Tongue (tissue), 2 donors: ENCODE results near the gene ANTXR1. TPM values are rescaled to one million over a fixed set of nuclear protein-coding genes. Genes with fewer than 3 reads are reported as not detected.

Experiments
- DNase-seq: peaks from one replicate; pipeline ENCODE4 v3.0.0-alpha.2; 2015
- total RNA-seq: library from RNA; depleted of rRNA; stranded (reverse); fragments of >200 nt; gene quantifications from one replicate; pipeline ENCODE4 v1.2.3, GENCODE V29; 2014

The ANTXR1 gene
- total RNA-seq, 1 donor from 2014 or later, result 104 TPM

GRCh38 chr2:69138247-69138772 lies 125.3 kb downstream of the ANTXR1 start:
- no peak for DNase-seq

GRCh38 chr2:69138793-69139459 lies 125.9 kb downstream of the ANTXR1 start:
- DNase-seq, result no peak

DNA sequence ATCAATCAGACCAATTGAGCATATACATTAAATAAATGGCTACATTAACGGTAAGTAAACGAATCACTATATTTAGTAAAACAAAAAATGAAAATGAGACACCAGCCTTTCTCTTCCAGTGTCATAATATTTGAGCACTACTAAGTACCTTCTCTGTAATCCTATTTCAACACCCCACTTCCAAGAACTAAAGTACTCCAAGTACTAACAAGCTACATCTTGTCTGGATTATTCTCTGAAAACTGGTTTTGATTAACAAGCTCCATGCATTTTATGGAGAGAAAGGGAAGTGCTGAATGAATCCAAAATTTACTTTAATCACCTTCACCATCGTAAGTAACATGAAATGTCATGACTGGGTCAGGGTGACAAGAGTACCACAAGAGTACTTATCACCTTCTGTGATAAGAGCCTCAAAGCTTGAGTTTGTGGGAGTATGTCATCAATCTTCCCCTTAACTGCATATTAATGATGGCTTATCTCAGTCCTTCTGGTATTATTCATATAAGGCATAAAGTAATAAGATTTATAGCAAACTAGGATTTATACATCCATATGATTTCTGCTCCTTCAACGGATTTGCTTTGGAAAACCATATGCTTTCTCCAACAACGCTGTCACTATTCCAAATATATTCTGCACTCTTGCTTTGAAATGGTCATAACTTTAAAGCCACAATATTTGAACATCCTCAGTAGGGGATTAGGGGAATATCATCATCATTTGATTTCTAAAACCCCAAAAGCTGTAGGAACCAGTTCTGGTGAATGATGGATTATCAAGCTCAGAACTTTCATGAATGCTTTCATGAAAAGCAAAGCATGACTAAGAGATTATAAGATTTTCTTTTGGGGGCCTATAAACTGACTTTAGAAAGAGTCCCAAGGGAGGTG lies 127.0 kb downstream of the ANTXR1 start:
- no peak for DNase-seq

GRCh38 chr2:69141061-69141460 lies 128.1 kb downstream of the ANTXR1 start:
- DNase-seq, result no peak

GRCh38 chr2:69143748-69144360 lies 130.9 kb downstream of the ANTXR1 start:
- peak; percentile 95 for DNase-seq

DNA sequence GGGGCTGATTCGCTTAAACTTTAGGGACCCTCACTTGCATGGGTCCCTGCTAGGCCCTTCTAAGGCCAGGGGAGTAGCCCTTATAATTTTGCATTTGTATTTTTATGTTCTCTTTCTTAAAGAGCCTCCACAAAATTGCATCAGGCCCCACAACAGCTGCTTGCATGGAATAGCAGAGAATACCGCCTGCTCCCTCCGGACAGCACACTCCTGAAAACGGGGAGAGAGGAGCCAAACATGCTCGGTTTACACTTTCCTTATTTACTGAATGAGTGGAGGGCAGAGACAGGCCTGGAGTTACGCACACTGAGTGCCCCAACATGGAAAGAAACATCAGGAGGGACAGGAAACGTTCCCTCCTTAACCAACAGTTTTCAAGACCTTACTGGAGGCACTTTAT lies 132.2 kb downstream of the ANTXR1 start:
- peak; percentile 82 for DNase-seq

- DNase-seq, result no peak
Measured at GRCh38 chr2:69147841-69148533, 135.0 kb downstream of the ANTXR1 start.

DNA sequence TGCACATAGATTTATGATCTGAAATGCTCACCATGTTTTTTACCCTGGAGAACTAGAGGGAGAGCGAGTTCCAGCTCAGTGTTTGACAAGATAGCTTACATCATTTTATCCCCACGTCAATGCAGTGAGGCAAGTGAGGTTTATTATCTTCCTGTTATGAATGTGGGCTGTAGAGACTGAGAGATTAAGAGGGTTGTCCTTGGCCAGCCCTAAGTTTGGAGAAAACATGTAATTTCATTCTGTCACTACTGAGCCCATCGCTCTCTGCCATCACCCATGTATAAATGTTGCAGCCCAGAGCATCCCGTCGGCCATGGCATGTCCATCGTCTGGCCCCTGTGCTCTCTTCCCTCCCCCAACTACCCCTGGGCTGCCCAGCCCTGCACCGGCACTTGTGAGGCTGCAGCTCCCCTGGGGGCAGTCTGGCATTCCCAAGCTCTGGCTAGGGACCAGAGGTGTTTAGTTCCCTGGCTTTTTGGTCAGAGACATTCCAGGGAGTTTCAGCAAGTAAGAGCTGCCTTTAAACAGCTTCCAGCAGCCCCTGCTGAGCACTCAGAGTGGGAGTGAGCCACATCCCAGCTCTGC lies 136.7 kb downstream of the ANTXR1 start:
- DNase-seq, result no peak

- DNase-seq, result no peak
Measured at GRCh38 chr2:69151931-69152330, 139.0 kb downstream of the ANTXR1 start.

- no peak for DNase-seq
Measured at GRCh38 chr2:69152847-69153583, 140.0 kb downstream of the ANTXR1 start.

GRCh38 chr2:69154106-69154505 lies 141.1 kb downstream of the ANTXR1 start:
- DNase-seq, result no peak

GRCh38 chr2:69156624-69157023 lies 143.6 kb downstream of the ANTXR1 start:
- no peak for DNase-seq

GRCh38 chr2:69157441-69157840 lies 144.5 kb downstream of the ANTXR1 start:
- DNase-seq, result no peak

DNA sequence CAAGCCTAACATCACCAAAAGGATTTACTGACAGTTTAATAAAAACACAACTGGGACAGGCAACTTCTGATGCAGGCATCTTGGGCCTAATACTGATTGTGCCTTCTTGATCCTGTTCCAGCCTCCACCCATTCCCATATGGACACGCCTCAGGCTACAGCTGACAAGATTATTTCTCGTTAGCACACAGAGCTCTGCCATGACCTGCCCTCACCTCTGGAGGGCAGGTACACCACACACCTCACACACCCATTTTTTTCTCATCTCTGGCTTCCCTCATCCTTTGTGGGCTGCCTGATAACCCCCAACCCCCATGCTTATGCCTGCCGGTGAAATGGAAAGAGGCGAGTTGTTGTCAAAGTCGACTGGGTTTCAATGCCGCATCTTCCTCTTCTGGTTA lies 147.0 kb downstream of the ANTXR1 start:
- no peak for DNase-seq

DNA sequence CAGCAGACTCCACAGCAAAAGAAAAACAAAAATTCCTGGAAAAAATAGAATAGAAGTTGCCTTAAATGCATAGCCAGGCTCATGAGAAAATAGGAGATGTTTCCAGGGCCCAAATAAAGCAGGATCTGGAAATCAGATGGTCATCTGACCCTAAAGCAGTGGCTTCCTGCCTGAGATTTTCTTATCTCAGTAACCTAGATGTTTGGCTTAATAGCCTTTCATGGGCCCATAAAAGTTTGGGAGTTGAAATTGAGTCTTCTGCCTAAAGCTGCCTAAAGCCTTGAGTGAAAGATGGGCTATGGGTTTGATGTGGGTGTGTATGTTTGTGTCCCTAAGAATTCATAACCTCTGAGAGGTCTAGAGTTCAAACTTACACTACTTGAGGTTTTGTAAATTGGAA lies 149.1 kb downstream of the ANTXR1 start:
- no peak for DNase-seq

DNA sequence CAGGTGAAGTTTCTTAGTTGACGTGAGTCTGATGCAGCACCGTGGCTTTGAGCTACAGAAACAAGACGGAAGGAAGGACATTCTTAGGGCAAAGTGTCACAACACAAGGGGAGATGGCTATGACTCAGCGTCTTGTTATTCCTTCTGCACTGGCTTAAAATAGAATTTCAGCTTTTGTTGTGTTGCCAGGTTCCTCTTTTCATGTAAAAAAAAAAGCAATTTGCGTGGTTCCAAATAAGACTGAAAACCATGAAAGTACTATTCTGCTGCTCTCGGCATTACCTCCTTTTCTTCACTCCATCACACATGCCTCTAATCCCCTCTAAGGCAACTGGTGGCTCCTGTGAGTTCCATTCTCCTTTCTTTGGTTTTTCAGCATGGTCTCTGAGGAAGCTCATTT lies 150.1 kb downstream of the ANTXR1 start:
- peak; percentile 35 for DNase-seq

GRCh38 chr2:69163556-69163955 lies 150.6 kb downstream of the ANTXR1 start:
- no peak for DNase-seq

DNA sequence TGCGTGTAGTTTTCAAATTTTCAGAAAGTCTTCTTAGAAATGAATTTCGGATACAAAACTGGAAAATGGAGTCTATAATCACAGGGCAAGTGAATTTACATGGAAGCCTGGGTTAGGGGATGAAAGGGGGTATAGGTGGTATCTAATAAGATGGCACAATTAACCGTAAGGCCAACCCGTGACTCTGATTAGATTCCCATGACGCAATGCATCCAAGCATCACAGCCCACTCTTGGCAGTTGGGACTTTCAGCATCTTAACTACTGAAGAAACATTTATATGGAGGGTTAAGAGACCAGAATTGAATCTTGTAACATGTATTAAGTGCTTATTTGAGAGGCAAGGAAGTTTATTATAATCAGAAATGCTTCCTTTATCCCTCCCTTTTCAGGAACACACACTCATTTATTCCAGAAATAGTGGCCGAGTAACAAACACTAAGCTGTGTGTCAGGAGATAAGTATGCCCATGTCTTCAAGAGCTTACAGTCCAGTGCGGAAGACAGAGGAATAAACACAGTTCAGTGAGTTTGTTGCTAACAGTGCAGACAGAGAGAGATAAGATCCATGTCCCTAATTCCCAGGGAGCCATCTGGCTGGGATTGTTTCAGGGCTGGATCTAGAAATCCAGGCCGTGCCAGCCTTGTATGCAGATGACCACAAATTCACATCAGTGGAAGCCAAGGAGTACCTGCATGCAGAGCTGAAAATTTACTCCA lies 151.2 kb downstream of the ANTXR1 start:
- DNase-seq, result peak; percentile 40

GRCh38 chr2:69165091-69165880 lies 152.3 kb downstream of the ANTXR1 start:
- no peak for DNase-seq

GRCh38 chr2:69166465-69166811 lies 153.5 kb downstream of the ANTXR1 start:
- no peak for DNase-seq
